GM21360 (cell line): ENCODE data around the gene PRPF8.

Experiments
- ATAC-seq: cut with Tn5 transposase; IDR thresholded peaks from one replicate; pipeline ENCODE4 v1.9.1; 2021; ENCODE audit warnings: mild to moderate bottlenecking, moderate library complexity; ENCODE audit not compliant: unreplicated experiment

The PRPF8 gene

GRCh38 chr17:1627982-1628855 lies 56.4 kb downstream of the PRPF8 start, which contains the start of gene SLC43A2:
Gene SLC43A2 (minus strand): TSS chr17:1628834. CDS start chr17:1627874, 960 bp downstream.
- peak; percentile 45 for ATAC-seq

- ATAC-seq = no peak
Observed at GRCh38 chr17:1627182-1627981, 57.3 kb downstream of the PRPF8 start.

DNA sequence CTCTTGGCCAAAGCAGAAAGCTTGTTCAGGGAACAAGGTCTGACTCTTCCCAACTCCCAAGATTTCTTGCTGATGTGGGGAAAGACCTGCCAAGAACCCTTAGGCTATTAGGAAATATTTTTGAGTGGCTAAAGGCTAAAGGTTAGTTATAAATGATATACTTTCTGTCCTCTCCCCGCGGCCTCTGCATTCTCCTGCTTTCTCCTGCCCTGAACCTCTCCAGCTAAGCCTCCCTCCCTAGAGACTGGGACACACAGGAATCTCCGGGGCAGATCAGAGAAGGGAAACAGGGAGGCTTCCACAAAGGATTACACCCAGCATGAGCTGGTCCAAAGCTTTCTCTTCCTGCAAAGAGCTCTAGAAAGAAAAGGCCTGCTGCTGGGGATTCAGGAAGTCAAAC lies 58.3 kb downstream of the PRPF8 start:
- no peak for ATAC-seq

DNA sequence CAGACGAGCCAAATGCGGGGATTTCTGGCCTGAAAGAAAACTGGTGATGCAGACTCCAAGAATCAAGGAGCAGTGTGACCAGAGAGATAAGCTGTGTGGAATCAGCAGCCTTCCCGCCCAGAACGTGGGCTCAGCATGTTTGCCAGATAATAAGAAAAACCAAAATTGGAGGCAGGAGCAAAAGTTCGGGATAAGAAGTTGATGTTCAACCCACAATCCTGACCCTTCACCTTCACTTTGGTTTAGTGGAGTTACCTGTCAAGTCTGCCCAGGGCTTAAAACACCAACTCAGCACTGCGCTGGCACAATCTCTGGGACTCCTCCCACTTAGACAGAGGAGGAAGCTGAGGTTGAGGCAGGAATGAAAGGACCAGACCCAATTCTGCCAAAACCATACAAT lies 59.1 kb downstream of the PRPF8 start:
- no peak for ATAC-seq

DNA sequence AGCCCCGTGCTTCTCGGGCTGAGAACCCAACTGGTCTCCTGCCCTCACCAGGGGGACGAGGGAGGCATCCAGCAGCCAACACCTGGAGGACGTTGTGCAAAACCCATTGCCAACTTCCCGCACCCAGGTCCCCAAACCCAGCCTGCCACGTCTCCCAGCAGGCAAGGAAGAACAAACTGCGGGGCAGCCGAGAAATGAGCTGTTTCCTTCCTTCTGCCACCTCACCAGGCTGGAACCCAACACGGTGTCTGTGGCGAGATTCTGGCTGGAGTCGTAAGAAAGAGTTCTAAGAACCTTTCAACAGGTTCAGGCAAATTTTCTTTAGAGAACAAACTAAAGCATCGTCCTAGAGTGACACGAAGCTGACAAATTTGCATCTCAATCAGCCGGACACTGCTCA lies 59.6 kb downstream of the PRPF8 start:
- ATAC-seq = no peak

- ATAC-seq = no peak
Observed at GRCh38 chr17:1624650-1625049, 60.0 kb downstream of the PRPF8 start.

GRCh38 chr17:1623057-1623630 lies 61.5 kb downstream of the PRPF8 start:
- no peak for ATAC-seq

- no peak for ATAC-seq
Observed at GRCh38 chr17:1621273-1621954, 63.3 kb downstream of the PRPF8 start.

- ATAC-seq = no peak
Observed at GRCh38 chr17:1620486-1620885, 64.2 kb downstream of the PRPF8 start.

- no peak for ATAC-seq
Observed at GRCh38 chr17:1617620-1618174, 67.0 kb downstream of the PRPF8 start.

DNA sequence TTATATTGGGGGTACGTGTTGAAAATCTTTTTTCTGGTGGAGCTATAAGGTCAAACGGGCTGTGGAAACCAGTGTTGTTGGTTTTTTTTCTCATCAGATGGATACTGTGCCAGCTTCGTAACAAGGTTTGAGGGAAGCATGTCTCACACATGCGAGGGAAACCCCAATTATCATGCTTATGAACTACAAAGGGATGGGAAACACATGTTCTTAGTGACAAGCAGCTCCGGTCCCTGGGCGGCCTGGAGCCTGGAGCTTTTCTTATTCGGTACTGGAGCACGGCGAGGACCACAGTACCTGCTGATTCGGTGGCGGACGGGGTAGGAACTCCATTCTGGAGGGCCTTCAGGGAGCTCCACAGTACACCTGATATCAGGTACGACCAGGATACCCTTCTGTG lies 68.6 kb downstream of the PRPF8 start:
- ATAC-seq = no peak

DNA sequence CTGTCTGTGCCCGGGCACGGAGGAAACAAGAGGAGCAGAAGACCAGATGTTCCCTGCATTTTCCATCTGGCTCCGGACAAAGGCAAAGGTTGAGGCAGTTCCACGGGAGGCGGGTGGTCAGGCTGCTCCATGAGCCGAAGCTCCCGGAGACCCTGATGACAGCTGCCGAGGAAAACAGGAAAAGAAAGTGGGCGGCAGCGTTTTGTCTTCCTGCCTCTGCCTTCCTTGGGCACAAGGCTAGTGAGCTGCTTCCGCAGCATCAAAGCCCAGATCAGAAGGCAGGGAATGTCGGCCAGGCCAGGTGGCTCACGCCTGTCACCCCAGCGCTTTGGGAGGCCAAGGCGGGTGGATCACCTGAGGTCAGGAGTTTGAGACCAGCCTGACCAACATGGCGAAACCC lies 72.3 kb downstream of the PRPF8 start:
- ATAC-seq = no peak

- ATAC-seq = no peak
Observed at GRCh38 chr17:1611715-1612114, 73.0 kb downstream of the PRPF8 start.

DNA sequence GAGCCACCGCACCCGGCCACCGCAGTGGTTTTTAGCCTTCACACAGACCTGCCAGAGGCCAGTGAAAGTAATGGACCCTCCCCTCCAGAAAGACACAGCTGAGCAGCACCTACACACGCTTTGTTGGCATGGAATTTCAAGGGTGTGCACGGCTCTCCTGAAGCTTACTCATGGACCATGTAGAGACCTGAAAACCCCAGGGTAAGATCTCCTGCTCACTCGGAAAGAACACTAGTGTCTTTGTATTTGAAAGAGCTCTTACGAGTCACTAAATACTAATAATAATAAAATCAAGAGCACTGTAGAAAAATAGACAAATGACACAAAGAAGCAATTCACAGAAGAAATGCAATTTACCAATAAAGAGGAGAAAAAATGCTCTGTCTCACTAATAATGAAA lies 76.0 kb downstream of the PRPF8 start:
- no peak for ATAC-seq

DNA sequence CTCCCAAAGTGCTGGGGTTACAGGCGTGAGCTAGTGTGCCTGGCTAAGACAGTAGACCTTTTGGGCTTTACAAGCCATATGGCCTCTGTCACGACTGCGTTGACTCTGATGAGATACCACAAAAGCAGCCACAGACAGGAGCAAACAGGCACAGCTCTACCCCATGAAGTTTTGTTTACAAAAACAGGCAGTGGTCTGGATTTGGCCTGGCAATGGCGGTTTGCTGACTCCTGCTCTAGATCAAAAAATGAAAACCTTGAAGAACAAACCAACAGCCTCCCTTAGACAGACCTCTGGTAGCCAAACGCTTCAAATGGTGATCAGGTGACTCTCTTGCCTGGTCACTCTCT lies 76.7 kb downstream of the PRPF8 start:
- no peak for ATAC-seq

- no peak for ATAC-seq
Observed at GRCh38 chr17:1606352-1606985, 78.2 kb downstream of the PRPF8 start.

DNA sequence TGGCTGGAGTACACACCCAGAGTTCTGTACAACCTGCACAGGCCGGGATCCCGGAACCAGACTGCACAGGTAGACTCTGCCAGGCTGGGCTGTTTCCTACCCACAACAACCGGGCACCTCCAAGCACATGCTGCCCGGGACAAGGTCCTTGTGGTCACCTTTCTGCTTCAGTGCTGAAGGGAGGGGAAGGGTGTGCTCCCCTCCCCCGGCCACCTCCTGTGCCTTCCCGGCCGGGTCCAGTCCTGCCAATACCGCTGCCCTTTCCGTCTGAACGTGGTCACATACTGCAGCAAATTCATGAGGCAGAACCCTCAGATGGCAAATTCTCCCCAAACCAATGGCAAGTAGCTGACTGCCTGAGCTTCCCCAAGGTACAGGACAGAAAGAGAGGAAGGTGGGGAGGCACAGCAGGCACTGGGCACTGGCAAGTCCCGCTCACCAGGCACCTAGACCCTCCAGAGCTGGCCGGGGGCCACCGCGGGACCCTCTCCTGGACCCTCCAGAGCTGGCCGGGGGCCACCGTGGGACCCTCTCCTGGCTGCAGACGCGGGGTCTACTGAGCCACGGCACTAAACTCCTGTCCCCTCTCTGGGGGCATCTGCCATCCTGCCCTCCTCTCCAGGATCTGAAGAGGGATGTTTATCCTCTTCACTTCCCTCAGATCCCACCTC lies 78.9 kb downstream of the PRPF8 start:
- ATAC-seq = no peak

GRCh38 chr17:1604831-1605528 lies 79.7 kb downstream of the PRPF8 start:
- ATAC-seq = no peak

- ATAC-seq = no peak
Observed at GRCh38 chr17:1601571-1601970, 83.1 kb downstream of the PRPF8 start.
